HL-60 (cell line): ENCODE data around the gene AKNAD1.

Experiments
- DNase-seq, 2 experiments: peaks; one replicate each; pipeline ENCODE4 v3.0.0-alpha.2; 2010 to 2020; ENCODE audit warnings: low read depth in 1 of 2, low spot score in 1 of 2
- H3K27ac ChIP-seq: fragments of 250-450 bp; sonication (Bioruptor Pico); replicated peaks from 2 replicates; pipeline ENCODE4 v1.5.1; 2020; ENCODE audit warnings: mild to moderate bottlenecking, moderate library complexity
- H3K27me3 ChIP-seq: fragments of 250-450 bp; sonication (Bioruptor Pico); 2 replicates; pipeline ENCODE4 v1.5.1; 2021; ENCODE audit warnings: mild to moderate bottlenecking, moderate library complexity; ENCODE audit not compliant: insufficient read depth, poor library complexity, severe bottlenecking
- H3K4me3 ChIP-seq: replicated peaks from 2 replicates; pipeline ENCODE4 v1.5.1; 2011; ENCODE audit warnings: mild to moderate bottlenecking, control low read depth, low read length; ENCODE audit not compliant: insufficient read depth
- CTCF ChIP-seq: IDR thresholded peaks from one replicate; pipeline ENCODE4 v1.5.1; 2011; ENCODE audit warnings: low read length, control low read depth, inconsistent platforms; ENCODE audit not compliant: insufficient read depth
- GABPA ChIP-seq: IDR thresholded peaks from 2 replicates; pipeline ENCODE4 v1.6.1; 2012; ENCODE audit warnings: low read depth
- POLR2AphosphoS5 ChIP-seq: IDR thresholded peaks from 2 replicates; pipeline ENCODE4 v1.6.1; 2012; ENCODE audit warnings: low read depth
- REST ChIP-seq: IDR thresholded peaks from 2 replicates; pipeline ENCODE4 v1.6.1; 2012; ENCODE audit warnings: low read depth; ENCODE audit not compliant: insufficient replicate concordance
- SPI1 ChIP-seq: IDR thresholded peaks from 2 replicates; pipeline ENCODE4 v1.6.1; 2012; ENCODE audit warnings: low read depth, mild to moderate bottlenecking, borderline replicate concordance

AKNAD1 gene

GRCh38 chr1:108832929-108833328, 24.0 kb downstream of the AKNAD1 start:
- Histone ChIP-seq H3K27me3 (no peaks in the 10 kb centered on the region), H3K27ac (no peak overlapping the region), H3K4me3 (no peak overlapping the region)
- TF ChIP-seq GABPA, result no peak
- TF ChIP-seq POLR2AphosphoS5, result no peak
- TF ChIP-seq CTCF, result no peak
- TF ChIP-seq SPI1, result no peak
- no peak for TF ChIP-seq REST
- no peak for DNase-seq

GRCh38 chr1:108831225-108831624, 25.7 kb downstream of the AKNAD1 start:
- no peak for DNase-seq
- no peak for TF ChIP-seq REST
- TF ChIP-seq GABPA, result no peak
- TF ChIP-seq SPI1, result no peak
- no peak for TF ChIP-seq CTCF
- TF ChIP-seq POLR2AphosphoS5, result no peak
- Histone ChIP-seq H3K27me3 (no peaks in the 10 kb centered on the region), H3K27ac (no peak overlapping the region), H3K4me3 (no peak overlapping the region)

- Histone ChIP-seq H3K27ac (no peak overlapping the region), H3K27me3 (no peaks in the 10 kb centered on the region), H3K4me3 (no peak overlapping the region)
- DNase-seq, result peak in 1 of 2 experiments; percentile 44
- TF ChIP-seq GABPA (no peak), POLR2AphosphoS5 (no peak), CTCF (no peak), REST (no peak), SPI1 (no peak)
Observed at GRCh38 chr1:108830119-108831008, 26.5 kb downstream of the AKNAD1 start.
